GM18868 (cell line): ENCODE results near the gene C1QTNF4.

Experiments used
- ATAC-seq: cut with Tn5 transposase; IDR thresholded peaks from one replicate; pipeline ENCODE4 v1.9.1; 2021; ENCODE audit warnings: mild to moderate bottlenecking, moderate library complexity; ENCODE audit not compliant: unreplicated experiment

C1QTNF4 gene

DNA sequence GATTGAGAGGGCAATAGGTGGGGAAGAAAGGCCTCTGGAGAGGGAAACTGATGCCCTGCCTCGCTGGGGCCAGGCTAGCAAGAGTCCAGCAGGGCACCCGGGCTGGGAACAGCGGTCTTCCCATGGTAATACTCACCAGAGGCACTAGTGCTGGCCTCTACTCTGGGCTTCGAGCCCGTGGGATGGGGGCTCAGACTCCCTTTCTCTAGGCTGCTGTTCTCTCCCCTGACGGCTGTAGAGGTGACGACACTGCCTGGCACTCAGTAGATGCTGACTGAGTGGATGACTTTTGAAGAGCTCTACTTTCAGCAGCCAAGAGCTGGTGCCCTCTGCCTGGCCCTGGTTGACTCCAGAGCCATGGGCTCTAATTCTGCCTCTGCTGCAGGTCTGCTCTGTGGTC, 818 bp upstream of the C1QTNF4 start:
- ATAC-seq: no peak

DNA sequence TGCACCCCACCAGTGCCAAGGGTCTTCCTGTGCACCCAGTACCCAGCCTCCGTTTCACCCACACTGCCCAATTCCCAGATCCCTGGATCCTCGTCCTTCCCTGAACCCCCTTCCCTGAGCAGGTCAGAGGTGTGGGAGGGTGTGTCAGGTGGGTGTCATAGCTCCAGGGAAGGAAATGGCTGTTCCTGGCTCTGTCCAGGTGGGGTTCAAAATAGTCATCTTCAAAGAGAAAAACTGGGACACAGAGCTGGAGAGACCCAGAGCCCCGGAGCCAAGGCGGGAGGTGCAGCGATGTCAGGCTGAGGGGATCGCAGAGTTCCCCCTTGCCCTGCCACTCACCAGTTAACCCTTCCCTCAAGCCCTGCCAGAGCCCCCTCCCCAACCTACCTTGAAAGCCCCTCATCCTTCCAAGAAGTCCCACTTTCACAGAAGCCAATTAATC, 698 bp downstream of the C1QTNF4 start:
- ATAC-seq: no peak

DNA sequence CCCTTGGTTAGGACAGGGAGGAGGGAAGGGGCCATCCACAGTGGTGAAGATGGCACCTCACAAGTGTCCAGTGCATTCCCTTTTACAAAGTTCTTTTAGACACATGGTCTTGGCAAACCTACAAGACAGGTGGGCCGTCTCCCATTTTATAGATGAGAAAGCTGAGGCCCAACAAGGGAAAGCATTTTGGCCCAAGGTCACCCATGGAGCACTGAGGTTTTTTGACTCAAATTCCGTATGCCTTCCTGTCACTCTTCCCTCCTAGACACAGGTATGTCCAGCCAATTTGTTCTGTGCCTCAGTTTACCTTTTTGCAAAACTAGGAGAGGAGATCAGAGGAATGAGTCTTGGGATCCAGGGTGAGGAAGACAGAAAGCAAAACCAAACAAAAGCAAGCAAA, 1.2 kb downstream of the C1QTNF4 start:
- ATAC-seq: no peak

DNA sequence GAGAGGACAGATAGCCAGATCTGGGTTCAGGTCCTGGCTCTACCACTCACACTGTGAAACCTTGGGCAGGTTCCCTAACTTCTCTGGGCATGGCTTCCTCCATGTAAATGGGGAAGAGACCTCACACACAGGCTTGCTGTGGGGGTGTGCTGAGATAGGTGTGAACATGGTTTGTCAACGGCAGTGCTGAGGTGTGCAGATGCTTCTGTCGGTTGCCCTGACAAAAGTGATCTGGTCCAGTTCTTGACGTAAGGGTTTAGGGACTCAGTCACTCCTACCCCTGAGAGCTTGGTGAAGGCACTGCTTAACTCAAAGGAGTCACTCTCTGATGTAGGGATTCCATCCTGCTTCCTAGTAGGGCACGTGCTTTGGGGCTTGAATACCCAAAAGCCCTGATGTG, 2.0 kb downstream of the C1QTNF4 start:
- no peak for ATAC-seq

DNA sequence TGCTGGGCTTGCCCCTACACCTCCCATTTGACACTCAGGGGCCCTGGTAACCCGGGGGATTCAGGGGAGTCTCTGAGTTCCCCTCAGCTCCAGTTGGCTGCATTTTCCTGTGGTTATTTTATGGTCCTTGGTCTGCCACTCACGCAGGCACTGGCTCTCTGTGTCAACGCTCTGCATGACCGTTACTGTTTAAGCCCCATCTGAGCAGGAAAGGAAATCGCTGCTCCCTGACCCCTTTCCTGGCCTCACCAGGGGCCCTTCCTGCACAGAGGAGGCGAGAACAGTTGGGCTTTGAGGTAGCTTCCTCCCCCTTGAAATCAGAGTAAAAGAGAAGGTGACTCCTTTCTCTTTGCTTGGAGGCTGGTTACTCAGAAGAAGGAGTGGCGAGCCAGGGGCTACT, 2.4 kb downstream of the C1QTNF4 start:
- ATAC-seq: no peak

DNA sequence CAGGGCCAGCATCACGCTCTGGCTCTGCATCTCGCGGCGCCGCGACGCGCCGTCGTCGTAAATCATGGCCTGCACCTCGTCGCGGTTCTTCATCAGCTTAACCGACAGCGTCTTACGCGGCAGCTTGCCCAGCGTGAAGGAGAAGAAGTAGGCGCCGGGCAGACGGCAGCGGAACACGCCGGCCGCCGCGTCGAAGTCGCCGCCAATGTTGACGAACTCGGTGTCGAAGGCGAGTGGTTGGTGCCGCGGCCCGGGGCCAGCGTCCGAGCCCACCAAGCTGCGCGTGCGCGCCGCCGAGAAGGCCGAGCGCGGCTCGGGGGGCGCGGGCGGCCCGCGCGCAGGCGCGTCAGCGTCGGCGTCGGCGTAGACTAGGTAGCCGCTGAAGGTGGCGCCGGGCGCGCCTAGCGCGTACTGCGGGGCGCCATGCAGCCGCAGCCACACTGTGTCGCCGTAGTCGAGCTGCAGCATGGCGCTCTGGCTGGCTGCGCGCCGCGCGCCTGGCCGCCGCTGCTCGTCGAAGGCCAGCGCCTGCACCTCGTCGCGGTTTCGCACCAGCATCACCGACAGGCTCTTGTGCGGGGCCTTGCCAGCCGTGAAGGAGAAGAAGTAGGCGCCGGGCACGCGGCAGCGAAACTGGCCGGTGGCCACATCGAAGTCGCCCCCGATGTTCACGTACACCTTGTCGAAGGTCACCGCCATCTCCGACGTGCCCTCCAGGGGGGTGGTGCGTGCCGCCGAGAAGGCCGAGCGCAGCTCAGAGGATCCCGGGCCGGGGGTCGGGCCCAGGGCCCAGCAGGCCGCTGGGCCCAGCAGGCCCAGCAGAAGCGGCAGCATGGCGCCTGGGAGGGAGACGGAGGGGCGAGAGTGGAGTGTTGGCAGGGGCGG, 4.0 kb downstream of the C1QTNF4 start:
- ATAC-seq: no peak

DNA sequence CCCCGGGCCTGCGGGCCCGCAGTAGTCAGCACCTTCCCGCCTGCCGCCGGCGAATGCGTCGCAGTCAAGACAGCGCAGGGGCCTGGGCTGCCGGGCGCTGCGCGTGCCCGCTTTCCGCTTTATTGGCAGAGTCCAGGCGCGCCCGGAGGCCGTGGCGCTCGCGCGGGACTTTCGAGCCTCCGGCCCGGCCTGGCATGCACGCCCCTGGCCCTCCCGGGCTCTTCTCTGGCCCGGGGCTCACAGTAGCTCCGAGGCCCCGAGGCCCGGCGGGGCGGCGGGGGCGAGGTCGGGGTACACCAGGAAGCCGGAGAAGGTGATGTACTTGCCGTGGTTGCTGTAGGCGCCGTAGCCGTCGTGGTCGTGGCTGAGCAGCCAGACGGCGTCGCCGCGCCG, 4.6 kb downstream of the C1QTNF4 start:
- ATAC-seq: no peak

DNA sequence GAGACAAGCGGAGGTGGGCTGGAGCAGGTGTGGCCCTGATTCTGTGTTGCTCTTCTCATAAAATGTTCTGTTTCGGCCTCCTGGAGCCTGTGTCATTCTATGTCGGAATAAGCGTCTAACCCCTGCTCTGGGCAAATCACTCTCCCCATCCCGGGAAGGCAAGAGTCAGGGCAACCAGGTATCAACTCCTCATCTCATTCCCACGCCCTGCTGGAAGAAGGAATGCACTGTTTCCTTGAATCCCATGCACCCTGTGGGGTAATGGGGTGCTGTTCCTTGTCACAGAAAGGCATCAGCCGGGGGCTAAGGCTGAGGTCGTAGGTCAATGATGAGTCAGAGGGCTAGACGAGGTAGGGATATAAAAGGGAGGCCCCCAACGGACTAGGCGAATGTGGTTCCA, 5.1 kb downstream of the C1QTNF4 start:
- ATAC-seq: no peak

DNA sequence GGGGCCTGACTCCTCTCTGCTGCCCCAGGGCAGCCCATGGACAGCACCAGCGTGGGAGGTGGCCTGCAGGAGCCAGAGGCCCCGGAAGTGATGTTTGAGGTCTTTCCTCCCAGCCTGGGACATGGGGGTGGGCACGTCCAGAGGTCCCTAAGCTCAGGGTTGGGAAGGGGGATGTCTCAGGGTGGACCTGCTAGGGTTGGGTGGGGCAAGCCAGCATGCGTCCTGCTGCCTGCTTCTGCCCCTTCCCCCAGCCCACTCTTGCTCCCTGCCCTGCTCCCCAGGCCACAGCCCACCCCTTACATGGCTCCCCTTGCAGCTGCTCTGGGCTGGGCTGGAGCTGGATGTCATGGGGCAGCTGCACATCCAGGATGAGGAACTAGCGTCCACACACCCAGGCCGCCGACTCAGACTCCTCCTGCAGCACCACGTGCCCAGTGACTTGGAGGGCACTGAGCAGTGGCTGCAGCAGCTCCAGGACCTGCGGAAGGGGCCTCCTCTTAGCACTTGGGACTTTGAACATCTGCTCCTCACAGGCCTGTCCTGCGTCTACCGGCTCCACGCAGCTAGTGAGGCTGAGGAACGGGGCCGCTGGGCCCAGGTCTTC, 6.4 kb downstream of the C1QTNF4 start:
- no peak for ATAC-seq

DNA sequence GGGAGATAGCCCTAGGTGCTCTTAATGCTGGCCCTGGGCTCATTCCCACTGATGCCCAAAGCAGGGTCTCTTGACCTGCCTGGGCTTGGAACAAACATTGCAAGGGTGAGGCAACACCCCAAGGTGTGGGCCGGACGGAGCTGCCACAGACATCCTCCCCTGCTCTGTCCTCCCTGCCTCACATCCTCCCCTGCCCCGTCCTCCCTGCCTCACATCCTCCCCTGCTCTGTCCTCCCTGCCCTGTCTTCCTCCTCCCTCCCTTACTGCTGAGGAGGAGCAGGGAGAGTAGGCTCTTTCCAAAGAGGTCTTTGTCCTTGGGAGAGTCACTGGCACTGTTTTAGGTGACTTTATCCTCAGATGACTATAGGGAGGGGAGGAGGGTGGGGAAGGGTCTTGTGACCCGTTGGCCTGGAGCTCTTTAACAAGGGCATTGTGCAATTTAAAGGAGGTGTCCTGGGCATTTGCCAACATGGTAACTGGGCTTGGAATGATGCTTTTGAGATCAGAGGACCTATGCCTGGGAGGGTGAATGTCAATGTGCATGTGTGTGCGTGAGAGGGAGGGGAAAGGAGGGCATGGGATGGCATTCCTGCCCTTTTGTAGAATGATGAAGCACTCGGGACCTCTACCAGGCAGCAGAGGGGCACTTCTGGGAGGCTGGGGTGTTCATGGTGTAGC, 7.0 kb downstream of the C1QTNF4 start:
- ATAC-seq: no peak

DNA sequence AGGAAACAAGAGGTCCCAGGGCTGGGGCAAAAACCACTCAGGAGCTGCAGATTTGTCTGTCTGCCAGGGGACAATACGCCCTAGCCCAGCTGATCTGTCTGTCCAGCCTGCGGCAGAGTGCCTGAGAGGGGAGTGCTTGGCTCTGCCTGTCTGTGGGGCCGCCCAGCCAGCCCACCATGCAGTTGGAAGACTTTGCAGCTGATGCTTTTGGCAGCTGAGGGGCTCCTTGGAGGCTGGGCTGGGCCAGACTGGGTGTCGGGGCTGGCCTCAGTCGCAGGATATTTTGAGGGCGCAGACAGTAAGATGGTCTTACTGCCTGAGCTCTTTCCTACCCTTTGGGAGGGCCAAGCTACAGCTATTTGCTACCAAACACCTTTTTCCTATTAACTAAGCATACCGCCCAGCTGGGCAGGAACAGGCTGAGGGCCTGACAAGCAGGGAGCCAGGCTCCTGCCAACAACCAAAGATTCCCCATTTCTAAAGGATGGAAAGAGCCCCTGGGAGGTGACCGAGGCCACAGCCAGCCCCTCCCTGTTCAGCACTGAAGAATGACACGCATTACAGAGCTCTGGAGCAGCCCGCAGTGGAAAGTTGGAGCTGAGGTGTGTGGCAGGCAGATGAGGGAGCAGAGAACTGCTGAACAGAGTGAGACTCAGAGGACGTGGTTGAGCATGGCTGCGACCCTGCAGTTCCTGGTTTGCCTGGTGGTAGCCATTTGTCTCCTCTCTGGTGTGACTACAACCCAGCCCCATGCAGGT, 7.9 kb downstream of the C1QTNF4 start, which contains the start of gene FAM180B:
Gene FAM180B (plus strand): TSS at position 581 of the 758 bp plus-strand sequence. CDS start 91 bp downstream, at position 672.
- ATAC-seq: no peak

DNA sequence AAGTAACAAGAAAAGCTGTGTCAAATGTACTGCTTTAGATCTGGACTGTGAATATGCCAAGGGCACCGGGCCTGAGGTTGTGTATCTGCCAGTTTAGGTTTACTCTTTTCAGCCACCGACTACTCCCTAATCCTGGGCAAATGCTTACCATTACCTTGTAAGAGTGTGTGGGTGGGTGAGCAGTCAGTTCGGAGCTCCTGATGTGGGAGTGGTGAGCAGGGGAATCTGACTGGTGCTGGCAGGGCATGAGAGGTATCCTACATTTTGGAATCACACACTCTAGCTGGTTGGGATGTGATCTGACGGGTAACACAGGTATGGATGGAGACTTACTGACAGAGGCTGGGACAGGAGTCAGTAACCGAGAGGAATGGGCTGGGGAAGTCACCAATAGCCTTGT, 10.4 kb downstream of the C1QTNF4 start:
- ATAC-seq: no peak

DNA sequence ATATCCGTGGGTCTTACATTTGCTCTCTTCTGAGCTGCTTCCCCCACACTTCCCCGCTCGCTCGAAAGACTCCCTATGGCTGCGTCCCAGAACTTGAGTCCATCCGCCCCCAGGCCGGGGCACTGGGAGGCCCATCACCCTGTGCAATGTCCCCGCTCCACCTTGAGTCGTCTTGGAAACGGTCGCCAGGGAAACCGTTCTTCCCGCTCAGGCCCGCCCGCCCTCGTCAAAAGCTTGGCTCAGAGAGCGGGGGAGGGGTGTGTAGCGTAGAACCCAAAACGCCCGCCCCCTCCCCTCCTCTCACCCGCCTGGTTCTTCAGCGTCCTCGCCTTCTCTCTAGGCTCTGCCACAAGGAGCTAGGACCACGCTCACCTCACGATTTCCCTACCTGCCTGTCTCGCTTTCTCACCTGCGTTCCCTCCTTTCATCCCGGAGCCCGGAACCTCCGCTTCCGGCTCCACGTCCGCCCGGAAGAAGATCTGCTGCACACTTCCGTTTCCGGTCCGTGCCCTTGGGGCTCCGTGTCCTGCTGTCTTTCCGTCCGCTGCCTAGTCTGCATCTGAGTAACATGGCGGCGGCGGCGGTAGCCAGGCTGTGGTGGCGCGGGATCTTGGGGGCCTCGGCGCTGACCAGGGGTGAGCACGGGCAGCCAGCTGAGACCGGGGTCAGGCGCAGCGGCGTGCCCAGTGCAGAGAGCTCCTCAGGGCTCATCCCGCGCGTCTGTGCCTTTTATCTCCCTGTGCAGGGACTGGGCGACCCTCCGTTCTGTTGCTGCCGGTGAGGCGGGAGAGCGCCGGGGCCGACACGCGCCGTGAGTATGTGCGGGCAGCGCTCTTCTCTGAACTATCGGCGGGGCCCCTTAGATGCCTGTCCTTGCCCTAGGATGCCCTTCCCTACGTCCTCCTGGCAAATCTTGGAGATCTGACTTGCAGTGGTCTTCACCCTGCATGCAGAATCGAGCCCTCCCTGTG, 15.4 kb downstream of the C1QTNF4 start, which contains the start of the genes KBTBD4 and NDUFS3:
Gene KBTBD4 (minus strand): TSS at position 447 of the 971 bp plus-strand sequence. CDS start 19 bp downstream, at position 428.
Gene NDUFS3 (plus strand): TSS at position 551 of the 971 bp plus-strand sequence. CDS start 18 bp downstream, at position 569.
- peak; percentile 94 for ATAC-seq

DNA sequence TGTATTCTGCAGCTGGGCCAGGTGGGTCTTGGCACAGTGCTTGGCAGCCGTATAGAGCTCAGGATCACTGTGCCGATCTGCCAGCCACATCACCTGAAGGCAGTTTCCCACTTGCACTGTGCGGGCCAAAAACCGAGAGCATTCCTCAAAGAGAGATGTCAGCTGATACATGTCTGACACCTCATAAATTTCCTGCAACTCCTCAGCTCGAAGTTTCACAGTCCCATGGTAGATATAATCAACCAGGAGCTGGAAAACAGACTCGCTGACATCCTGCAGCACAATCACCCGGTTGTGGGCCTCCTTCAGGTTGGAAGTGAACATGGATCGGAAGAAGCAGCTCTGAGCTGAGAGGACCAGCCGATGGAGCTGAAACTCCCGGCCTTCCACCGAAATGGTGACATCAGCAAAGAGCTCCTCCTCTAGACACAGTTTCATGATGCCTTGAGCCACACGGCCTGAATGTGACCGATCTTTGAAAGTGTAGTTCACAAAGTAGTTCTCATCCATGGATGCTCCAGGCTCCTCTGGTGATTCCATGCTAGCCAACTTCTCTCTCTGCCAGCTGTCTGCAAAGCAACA, 16.7 kb downstream of the C1QTNF4 start:
- ATAC-seq: no peak

DNA sequence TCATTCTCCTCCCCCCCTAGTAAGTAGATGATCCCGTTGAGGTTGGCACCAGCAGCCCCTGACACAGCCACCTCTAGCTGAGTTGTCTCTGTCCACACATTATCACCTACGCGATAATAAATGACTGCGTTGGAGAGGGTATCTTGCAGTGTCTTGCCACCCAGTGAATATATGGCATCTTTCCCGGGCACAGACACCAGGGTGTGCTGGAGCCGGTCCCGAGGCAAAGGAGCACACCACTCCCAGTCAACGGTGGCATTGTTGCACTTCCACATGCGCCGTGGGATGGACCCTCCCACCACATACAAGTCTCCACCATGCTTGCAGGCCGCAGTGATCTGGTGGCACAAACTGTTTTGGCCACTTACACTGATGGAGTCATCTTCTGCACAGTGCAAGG, 20.9 kb downstream of the C1QTNF4 start:
- no peak for ATAC-seq

DNA sequence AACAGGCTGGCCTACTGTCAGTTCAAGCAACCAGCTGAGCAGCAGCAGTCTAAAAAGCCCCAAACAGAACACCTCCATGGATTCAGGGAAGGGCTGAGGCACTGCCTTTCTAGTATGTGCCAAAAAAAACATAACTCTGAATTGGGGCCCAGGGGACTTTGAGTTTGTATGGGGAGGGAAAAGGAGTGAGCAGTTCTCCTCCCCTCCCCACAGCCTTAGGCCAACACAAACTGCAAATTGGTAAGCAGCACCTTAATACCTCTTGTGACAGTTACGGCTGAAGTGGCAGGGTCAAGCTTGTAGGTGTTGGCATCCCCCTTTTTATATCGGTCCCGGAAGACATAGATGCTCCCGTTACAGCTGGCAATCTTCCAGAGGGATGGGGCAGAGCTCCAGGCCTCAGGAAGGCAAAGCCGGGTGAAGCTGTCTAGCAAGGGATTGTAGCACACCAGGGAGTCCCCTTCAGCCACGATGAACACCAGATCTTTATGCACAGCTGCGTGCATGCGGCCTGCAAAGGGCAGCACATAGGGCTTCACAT, 21.4 kb downstream of the C1QTNF4 start:
- ATAC-seq: no peak

DNA sequence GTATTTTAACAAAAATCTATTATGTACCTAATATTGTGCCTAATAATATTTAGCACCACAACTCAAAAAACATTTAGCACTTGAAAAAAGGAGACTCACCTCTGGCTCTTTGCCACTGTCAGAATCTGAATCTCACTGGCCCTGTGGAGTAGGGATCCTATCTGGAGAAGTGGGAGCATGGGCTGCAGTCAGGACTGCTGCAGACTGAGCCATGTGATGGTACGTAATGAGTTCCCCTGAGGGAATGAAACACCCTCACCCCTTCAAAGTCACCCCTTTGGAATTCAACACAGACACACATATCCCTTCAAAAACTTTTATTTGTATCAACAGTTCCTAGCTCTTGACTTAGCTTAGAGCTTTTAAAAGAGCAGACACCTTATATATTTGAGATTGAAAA, 22.3 kb downstream of the C1QTNF4 start:
- ATAC-seq: no peak

DNA sequence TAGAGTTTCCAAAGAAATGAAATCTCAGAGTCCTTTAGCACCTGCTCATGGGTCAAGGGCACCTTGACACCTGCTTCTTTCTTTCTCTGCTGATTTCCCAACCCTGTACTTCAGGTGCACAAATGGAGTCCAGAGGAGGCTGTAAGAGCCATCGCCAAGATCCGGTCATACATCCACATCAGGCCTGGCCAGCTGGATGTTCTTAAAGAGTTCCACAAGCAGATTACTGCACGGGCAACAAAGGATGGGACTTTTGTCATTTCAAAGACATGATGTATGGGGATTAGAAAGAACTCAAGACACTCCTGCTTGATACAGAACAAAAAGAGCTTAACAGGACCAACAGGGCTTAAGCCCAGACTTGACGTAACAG, 22.9 kb downstream of the C1QTNF4 start:
- ATAC-seq: no peak
